Measurements from ENCODE around the gene RPP40. TPM values are rescaled to one million over a fixed set of nuclear protein-coding genes. Genes with fewer than 3 reads are reported as not detected.
A peak's percentile ranks its signal among the peaks of the same experiment; 100 is the strongest.
"Not testable (repeated sequence)": the region's sequence is repeated elsewhere in the genome, so short reads cannot be mapped to it uniquely, and the experiment has no call there.

Gene RPP40, protein sequence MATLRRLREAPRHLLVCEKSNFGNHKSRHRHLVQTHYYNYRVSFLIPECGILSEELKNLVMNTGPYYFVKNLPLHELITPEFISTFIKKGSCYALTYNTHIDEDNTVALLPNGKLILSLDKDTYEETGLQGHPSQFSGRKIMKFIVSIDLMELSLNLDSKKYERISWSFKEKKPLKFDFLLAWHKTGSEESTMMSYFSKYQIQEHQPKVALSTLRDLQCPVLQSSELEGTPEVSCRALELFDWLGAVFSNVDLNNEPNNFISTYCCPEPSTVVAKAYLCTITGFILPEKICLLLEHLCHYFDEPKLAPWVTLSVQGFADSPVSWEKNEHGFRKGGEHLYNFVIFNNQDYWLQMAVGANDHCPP
- 4.2 TPM for total RNA-seq

DNA sequence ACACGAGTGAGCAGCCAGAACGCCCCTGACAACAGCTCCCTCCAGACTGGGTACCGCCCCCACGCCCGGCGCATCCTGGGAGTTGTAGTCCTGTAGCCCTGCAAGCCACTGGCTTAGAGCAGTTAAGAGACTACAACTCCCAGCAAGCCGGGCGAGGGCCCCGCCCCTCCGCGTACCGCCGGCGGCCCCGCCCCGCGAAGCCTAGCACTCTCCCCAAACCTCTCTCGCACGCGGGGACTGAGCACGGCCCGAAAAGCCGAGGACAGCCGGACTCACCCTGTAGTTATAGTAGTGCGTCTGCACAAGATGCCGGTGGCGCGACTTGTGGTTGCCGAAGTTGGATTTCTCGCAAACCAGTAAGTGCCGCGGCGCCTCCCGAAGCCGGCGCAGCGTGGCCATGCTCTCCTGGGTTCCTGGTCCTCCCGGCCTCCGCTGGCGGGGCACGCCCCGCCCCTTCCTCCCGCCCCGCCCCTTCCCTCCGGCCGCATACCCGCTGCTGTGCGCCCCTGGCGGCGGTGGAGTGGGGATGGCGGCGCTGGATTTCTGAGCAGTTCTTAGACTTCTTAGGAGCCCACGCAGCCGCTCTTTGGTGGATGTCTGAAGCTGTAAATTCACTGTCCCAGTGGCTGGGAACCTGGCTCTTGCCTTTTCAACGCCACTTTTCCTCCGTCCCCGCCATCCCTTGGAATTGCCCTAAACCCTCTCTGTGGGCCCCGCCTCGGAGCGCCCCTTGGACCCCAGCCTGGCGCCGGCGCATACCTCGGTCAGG, at the start of gene RPP40:
RPP40 (minus strand) TSS at position 434 of the 769 bp plus-strand sequence; CDS start at position 399, 35 bp downstream.
- intact Hi-C loops (cut with DNase I), result no loop called here
- ATAC-seq (peak; percentile 100), DNase-seq (ENCODE audit: low spot score) (peak; percentile 98)

DNA sequence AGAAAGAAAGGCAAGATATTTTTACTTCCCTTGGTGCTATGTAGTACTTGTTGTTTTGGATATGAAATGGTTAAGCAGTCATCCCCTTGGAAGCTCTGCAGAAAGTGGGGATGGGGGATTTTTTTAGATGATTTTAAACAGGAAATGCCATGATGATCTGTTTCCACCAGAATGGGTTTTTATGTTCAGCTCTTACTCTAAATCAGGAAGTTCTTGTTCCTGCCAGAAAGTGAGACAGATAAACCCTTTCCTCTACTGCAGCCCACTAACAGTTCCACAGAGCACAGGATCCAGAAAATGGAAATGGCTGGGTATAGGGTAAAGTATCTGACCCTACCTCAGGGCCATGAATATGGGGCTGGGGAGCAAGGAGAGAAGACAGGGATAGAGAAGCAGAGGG, 49.2 kb upstream of the RPP40 start:
- ATAC-seq (no peak), DNase-seq (ENCODE audit: low spot score) (no peak)
- intact Hi-C loops (cut with DNase I), result no loop called here

DNA sequence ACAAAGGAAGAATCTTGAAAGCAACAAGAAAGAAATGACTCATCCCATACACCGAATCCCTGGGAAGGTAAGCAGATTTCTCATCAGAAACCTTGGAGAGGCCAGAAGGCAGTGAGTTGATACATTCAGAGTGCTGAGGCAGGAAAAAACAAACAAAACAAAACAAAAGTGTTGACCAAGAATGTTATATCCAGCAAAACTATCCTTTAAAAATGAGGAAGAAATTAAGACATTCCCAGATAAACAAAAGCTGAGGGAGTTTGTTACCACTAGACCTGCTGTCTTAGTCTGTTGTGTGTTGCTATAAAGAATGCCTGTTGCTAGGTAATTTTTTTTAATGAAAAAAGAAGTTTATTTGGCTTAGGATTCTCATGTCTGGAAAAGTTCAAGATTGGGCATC, 47.6 kb upstream of the RPP40 start:
- ATAC-seq, result no peak
- DNase-seq (ENCODE audit: low spot score), result no peak
- intact Hi-C loops (cut with DNase I), result no loop called here

DNA sequence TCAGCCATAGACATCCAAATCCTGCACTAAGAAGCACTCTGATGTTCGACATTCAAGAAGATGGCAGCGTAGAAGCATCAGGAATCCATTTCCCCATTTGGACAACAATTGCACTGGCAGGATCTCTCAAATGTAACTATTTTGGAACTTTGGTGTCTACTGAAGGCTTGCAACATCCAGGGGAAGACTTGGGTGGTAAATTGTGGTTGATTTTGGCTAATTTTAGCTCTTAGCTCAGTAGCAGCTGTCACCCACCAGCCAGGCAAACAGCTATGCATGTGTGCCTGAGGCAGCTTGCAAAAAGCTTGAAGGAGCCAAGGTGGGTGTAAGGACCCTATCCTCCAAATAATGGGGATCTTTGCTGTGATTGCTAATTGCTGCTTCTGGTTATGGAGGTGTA, 46.2 kb upstream of the RPP40 start:
- ATAC-seq, result no peak
- no peak for DNase-seq (ENCODE audit: low spot score)
- intact Hi-C loops (cut with DNase I), result no loop called here

DNA sequence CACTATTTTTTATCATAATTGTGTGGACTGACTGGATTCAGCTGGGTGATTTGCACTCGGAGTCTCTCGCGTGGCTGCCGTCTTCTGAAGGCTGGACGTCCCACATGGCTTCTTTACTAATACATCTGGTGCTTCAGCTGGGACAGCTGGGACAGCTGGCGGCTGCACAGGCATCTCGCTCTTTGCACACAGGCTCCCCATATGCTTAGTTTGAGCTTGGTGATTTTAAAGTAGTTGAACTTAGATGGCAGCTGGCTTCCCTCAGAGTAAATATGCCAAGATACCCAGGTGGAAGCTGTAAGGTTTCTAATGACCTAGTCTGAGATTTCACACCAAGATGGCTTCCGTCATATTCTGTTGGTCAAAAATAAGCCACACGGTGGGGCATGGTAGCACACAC, 42.6 kb upstream of the RPP40 start:
- ATAC-seq (no peak), DNase-seq (ENCODE audit: low spot score) (no peak)
- intact Hi-C loops (cut with DNase I), result no loop called here

DNA sequence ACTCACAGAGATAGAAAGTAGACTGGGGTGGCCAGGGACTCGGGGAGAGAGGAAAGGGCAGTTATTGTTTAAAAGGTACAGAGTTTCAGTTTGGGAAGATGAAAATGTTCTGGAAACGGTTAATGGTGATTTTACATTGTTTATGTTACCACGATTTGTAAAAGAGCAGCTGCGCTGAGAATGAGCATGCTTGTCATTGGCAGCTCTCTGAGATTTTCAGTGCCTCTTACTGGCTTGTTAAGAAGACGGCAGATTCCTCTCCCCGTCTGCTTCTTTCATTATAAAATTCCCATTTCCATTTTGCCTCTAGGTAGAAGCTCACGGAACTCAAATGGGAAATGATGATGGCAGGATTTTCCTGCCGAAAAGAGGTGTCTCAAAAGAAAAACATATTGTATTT, 41.6 kb upstream of the RPP40 start:
- ATAC-seq, result no peak
- intact Hi-C loops (cut with DNase I), result no loop called here
- no peak for DNase-seq (ENCODE audit: low spot score)

DNA sequence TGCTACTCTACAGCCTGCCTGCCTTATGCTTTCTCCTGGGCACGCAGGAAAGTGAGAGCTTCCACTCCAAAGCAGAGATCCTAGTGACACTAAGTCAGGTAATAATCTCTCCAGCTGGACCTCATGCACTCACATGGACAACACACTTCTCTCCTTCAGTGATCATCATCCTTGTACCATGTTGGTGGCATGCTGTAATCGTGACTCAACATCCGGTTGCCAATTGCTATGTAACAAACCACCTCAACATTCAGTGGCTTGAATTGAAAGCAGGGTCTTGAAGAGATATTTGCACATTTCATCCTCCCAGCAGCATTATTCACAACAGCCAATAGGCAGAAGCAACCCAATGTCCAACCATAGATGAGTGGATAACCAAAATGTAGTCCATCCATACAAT, 41.0 kb upstream of the RPP40 start:
- DNase-seq (ENCODE audit: low spot score) (no peak), ATAC-seq (no peak)
- intact Hi-C loops (cut with DNase I), result no loop called here

DNA sequence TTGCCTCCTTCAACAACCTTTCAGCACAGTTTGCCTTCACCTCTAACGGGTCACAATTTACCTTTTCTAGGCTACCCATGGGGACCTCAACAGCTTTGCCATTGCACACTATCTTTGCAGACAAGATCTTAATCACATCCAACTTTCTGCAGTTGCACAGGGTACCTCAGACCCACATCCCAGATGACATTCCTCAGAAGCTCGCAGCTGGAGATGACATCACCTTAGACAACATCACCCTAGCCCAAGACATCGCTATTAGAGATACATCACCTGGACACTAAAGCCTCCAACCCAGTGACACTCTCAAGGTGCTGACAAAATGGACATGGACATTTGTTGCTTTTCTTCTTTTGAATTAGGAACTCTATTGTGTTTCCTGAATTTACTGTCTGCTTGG, 38.6 kb upstream of the RPP40 start:
- no peak for ATAC-seq
- intact Hi-C loops (cut with DNase I), result no loop called here
- no peak for DNase-seq (ENCODE audit: low spot score)

DNA sequence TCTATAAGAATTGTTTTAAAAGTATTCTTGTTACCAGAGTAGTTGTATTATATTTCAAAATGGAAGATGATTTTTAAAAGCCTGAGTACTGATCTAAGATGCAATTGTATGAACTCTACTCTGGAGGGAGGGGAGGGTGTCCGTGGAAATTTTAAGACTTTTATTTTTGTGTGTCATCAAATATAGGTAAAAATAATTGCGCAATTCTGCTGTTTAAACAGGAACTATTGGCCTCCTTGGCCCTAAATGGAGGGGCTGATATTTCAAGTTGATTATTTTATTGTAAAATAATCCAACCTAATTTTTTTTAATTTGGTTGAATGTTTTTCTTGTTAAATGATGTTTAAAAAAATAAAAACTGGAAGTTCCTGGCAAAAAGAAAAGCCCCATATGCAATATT, 38.1 kb upstream of the RPP40 start:
- DNase-seq (ENCODE audit: low spot score), result no peak
- intact Hi-C loops (cut with DNase I), result no loop called here
- no peak for ATAC-seq

DNA sequence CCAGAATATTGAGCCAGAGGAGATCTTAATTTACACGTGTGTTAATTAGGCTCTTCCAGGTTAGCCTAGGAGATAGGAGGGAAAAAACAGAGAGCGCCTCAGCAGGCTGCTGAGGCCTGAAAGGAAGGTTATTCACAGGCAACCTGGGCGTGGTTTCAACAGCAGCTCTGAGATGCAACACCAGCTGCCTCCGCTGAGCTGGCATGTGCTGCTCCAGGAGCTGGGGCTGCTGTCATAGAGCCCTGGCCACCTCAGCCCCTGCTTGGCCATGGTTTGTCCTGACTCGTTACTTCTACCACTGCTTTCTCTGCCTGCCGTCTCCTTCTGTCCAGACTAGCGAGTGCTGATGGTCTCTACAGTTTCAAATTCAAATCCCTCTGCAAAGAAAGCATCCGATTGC, 32.4 kb upstream of the RPP40 start:
- ATAC-seq (no peak), DNase-seq (ENCODE audit: low spot score) (no peak)
- intact Hi-C loops (cut with DNase I), result no loop called here

DNA sequence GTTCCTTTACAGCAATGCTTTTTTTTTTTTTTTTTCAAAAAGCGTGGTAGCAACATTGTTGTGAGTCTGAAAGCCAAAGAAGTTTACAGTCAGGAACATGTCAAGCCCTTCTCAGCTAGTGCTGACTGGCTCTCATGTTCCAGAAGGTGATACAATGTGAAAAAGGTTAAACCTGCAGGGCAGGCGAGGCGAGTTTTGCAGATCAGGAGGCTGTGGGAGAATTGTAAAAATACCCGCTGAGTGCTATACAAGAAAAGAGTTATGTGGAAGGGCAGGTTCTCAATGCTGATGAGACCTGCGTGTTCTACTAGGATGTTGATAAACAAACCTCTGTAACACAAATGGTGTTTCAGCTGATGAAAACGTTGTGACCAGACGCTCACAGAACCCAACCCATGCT, 30.9 kb upstream of the RPP40 start:
- ATAC-seq (no peak), DNase-seq (ENCODE audit: low spot score) (no peak)
- intact Hi-C loops (cut with DNase I), result no loop called here

DNA sequence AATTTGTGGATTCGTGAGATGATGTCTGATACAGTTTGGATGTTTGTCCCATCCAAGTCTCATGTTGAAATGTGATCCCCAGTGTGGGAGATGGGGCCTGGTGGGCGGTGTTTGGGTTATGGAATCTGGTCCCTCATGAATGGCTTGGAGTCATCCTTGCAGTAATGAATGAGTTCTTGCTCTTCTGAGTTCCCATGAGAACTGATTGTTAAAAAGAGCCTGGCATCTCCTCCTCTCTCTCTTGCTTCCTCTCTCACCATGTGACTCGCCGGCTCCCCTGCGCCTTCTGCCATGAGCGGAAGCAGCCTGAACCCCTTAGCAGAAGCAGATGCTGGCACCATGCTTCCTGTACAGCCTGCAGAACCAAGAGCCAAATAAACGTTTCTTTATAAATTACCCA, 30.5 kb upstream of the RPP40 start:
- ATAC-seq (peak; percentile 57), DNase-seq (ENCODE audit: low spot score) (no peak)
- intact Hi-C loops (cut with DNase I), result no loop called here

DNA sequence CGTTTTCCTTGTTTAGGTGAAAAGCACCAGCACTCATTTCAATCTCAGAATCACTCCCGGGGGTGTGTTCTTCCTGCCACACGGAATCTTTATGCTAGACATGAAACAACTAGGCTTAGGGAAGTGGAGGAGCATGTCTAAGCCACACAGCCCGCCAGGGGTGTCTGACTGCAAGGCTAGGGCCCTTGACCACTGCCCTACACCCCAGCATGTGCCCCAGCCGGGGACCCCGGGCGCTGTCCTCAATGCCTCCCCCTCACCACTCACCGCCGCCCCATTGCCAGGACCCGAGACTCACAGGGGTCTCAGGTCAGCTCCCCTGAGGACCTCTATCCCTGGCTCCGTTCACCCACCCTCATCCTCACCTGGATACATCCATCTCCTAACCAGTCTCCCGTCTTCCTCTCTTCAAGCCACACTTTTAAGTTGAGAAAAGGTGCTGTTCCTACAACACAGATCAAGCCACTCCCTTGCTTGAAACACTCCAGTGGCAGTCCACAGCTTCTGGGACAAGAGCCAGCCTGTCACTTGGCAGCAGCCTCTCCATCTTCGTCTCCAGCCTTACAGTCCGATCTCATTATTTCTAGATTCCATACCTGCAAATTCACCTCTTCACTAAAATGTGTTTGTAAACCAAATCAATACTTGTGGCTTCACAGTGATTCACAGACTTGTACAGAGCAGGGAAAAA, 29.5 kb upstream of the RPP40 start:
- DNase-seq (ENCODE audit: low spot score); intact Hi-C loops (cut with DNase I); ATAC-seq: not testable (repeated sequence)

DNA sequence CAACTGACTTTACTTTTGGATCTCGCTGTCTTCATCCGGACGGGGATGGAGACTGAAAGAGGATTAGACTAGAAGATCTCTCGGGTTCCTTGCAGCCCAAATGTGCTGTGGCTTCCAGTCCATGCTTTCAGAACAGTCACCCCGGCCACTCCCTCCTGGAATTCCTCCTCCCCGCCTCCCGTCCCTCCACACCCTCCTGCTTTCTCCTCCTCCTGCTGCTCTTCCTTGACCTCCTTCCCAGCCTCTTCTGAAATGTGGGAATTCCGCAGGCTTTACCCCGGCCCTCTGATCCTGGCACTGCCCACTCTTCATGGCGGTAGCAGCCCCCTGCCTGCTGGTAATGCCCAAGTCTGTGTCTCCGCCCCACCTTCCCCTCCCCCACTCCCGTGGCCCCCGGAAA, 28.9 kb upstream of the RPP40 start:
- peak; percentile 59 for ATAC-seq
- DNase-seq (ENCODE audit: low spot score); intact Hi-C loops (cut with DNase I): not testable (repeated sequence)

DNA sequence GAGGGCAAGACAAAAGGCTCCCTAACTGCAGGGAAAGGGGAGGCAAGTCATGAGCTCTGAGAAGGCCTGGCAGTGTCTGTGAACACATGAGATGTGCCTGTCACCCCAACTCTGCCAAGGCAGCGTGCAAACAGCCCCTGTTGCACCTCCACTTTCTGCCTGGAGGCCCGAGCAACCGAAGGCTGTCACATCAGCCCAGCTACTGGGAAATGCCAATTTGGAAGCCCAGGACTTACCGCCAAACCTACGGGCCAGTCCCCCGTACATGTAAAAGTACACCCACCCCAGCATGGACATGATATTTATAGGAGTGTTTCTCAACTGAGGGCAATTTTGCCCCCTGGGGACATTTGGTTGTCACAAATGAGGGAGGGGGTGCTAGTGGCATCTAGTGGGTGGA, 27.3 kb upstream of the RPP40 start:
- intact Hi-C loops (cut with DNase I), result no loop called here
- no peak for DNase-seq (ENCODE audit: low spot score)
- no peak for ATAC-seq

DNA sequence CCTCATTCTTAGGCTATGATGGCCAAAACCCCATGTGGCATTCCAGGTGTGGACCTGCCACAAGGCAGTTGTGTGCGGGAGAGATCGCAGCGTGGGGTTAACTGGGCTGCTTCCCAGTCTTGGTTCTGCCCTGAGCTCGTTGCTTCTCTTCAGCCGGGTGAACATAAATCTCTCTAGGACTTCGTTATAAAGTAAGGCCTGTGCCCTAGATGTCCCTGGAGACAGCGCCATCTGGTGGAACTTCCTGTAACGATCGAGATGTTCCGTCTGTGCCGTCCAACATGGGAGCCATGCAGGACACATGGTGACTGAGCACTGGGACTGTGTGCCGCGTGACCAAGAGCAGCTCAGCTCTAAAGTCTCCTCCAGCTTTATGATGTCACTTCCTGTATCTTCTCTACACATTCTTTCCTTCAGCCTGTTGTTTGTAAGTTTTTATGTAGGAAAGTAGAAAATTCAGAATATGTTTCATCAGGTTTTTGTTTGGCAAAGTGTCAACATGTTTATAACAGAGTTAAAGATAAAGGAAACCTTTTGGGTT, 26.8 kb upstream of the RPP40 start:
- ATAC-seq (peak; percentile 49), DNase-seq (ENCODE audit: low spot score) (peak; percentile 80)
- intact Hi-C loops (cut with DNase I), result no loop called here

DNA sequence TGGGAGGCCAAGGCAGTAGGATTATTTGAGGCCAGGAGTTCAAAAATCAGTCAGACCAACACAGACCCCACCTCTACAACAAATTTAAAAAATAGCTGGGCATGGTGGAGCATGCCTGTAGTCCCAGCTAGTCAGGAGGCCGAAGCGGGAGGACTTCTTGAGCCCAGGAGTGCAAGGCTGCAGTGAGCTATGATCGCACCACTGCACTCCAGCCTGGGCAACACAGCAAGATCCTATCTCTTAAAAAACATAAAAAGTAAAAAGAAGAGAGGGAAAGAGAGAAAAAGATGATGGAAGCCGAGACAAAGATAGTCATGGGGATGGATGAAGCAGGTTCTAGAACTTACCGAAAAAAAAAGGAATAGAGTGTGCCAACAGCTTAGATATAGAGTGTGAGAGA, 25.8 kb upstream of the RPP40 start:
- intact Hi-C loops (cut with DNase I), result no loop called here
- no peak for DNase-seq (ENCODE audit: low spot score)
- ATAC-seq, result no peak

DNA sequence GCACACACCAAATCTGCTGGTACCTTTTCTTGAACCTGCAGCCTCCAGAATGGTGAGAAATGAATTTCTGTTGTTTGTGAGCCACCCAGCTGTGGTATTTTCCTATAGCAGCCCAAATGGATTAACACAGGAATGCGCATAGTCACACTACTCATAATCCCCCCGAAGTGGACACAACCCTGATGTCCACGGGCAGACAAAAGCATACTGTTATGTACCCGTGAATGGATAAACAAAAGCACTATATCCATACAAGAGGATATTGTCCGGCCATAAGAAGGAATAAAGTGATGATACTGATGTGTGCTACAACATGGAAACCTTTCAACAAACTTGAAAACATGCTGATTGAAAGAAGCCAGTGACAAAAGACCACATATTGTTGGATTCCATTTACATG, 25.1 kb upstream of the RPP40 start:
- ATAC-seq (no peak), DNase-seq (ENCODE audit: low spot score) (no peak)
- intact Hi-C loops (cut with DNase I), result no loop called here

DNA sequence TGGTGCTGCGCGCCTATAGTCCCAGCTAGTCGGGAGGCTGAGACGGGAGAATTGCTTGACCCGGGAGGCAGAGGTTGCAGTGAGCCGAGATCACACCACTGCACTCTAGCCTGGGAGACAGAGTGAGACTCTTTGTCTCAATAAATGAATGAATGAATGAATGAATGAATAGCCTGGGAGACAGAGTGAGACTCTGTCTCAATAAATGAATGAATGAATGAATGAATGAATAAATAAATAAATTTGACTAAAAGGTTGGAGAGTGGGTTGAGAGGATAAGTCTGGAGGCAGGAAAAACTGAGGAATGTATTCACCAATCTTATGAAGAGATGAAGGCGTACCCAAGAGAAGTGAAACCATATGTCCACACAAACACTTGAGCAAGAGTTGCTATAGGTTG, 24.5 kb upstream of the RPP40 start:
- intact Hi-C loops (cut with DNase I), result no loop called here

More for the DNA sequence above, 24.5 kb upstream of the RPP40 start:
- ATAC-seq (no peak), DNase-seq (ENCODE audit: low spot score) (no peak)
